SK-N-SH (cell line): ENCODE results near the gene CSRNP2. TPM values are rescaled to one million over a fixed set of nuclear protein-coding genes. Genes with fewer than 3 reads are reported as not detected.

Experiments used
- CTCF ChIA-PET: fragments of 300-600, 350-600 bp; formaldehyde crosslinking; extraction: SDS; loops from one replicate; lab custom pipeline; 2021; lab: Yijun Ruan, JAX
- POLR2A ChIA-PET: fragments of 350-600 bp; sonication (Branson Sonifier 250); formaldehyde crosslinking; extraction: SDS; loops from one replicate; lab custom pipeline; 2020; ENCODE audit warnings: antibody characterized with exemption, inconsistent platforms; lab: Yijun Ruan, JAX
- DNase-seq: peaks from one replicate; pipeline ENCODE4 v3.0.0; 2012
- H2AFZ ChIP-seq: fragments of 200-600 bp; sonication (generic); 2 replicates; pipeline ENCODE4 v1.8.1; 2016; ENCODE audit warnings: antibody characterized with exemption, mild to moderate bottlenecking, low read depth
- H3F3A ChIP-seq: fragments of 200-600 bp; sonication (generic); replicated peaks from 2 replicates; pipeline ENCODE3; 2016; ENCODE audit warnings: antibody characterized with exemption, mild to moderate bottlenecking; ENCODE audit not compliant: insufficient read depth
- H3K27ac ChIP-seq, 2 experiments: fragments of 200-500 bp in 1 of 2; fragments of 200-600 bp in 1 of 2; sonication (Bioruptor generic) in 1 of 2; sonication (generic), shearing (Covaris generic) in 1 of 2; 2 replicates each; pipeline versions ENCODE4 v1.5.1 to v1.6.1; 2014 to 2016; ENCODE audit warnings: low read depth in 2 of 2, inconsistent platforms in 1 of 2, low read length in 1 of 2, mild to moderate bottlenecking in 1 of 2, mixed read lengths in 1 of 2
- H3K27me3 ChIP-seq: fragments of 200-600 bp; sonication (generic), shearing (Covaris generic); 2 replicates; pipeline ENCODE4 v1.6.1; 2016; ENCODE audit warnings: mixed run types; ENCODE audit not compliant: insufficient read depth
- H3K36me3 ChIP-seq, 2 experiments: fragments of 200-500 bp in 1 of 2; fragments of 200-600 bp in 1 of 2; sonication (Bioruptor generic) in 1 of 2; sonication (generic) in 1 of 2; replicated peaks in 1 of 2; 2 replicates each; pipeline versions ENCODE3 to v1.5.1; 2014 to 2016; ENCODE audit warnings: low read length in 1 of 2, mild to moderate bottlenecking in 1 of 2; ENCODE audit not compliant: insufficient read depth in 2 of 2, control insufficient read depth in 1 of 2
- H3K4me1 ChIP-seq, 2 experiments: fragments of 200-500 bp in 1 of 2; fragments of 200-600 bp in 1 of 2; sonication (Bioruptor generic) in 1 of 2; sonication (generic), shearing (Covaris generic) in 1 of 2; 2 replicates each; pipeline versions ENCODE4 v1.5.1 to v1.6.1; 2014 to 2016; ENCODE audit warnings: low read depth in 1 of 2, low read length in 1 of 2, mixed run types in 1 of 2; ENCODE audit not compliant: insufficient read depth in 2 of 2, control insufficient read depth in 1 of 2
- H3K4me2 ChIP-seq: fragments of 200-600 bp; sonication (generic), shearing (Covaris generic); 2 replicates; pipeline ENCODE4 v1.6.1; 2017; ENCODE audit warnings: mixed run types
- H3K4me3 ChIP-seq, 2 experiments: fragments of 200-500 bp in 1 of 2; fragments of 200-600 bp in 1 of 2; sonication (Bioruptor generic) in 1 of 2; sonication (generic), shearing (Covaris generic) in 1 of 2; 2 replicates each; pipeline versions ENCODE4 v1.5.1 to v1.8.1; 2014 to 2016; ENCODE audit warnings: low read depth in 2 of 2, inconsistent platforms in 1 of 2, low read length in 1 of 2, mild to moderate bottlenecking in 1 of 2, mixed read lengths in 1 of 2, moderate library complexity in 1 of 2
- H3K79me2 ChIP-seq: fragments of 200-600 bp; sonication (generic); 2 replicates; pipeline ENCODE4 v1.8.1; 2017; ENCODE audit warnings: mild to moderate bottlenecking; ENCODE audit not compliant: insufficient read depth
- H3K9ac ChIP-seq: fragments of 200-600 bp; sonication (generic); 2 replicates; pipeline ENCODE4 v1.6.1; 2017; ENCODE audit warnings: mixed run types
- H3K9me2 ChIP-seq: fragments of 200-600 bp; sonication (generic); 2 replicates; pipeline ENCODE4 v1.6.1; 2017; ENCODE audit warnings: mixed run types
- H3K9me3 ChIP-seq: fragments of 200-600 bp; sonication (generic); 2 replicates; pipeline ENCODE4 v1.6.1; 2017; ENCODE audit warnings: mixed run types, mild to moderate bottlenecking, moderate library complexity
- H4K20me1 ChIP-seq: fragments of 200-600 bp; sonication (generic); 2 replicates; pipeline ENCODE4 v1.6.1; 2017; ENCODE audit warnings: mild to moderate bottlenecking, mixed run types; ENCODE audit not compliant: insufficient read depth
- EP300 ChIP-seq, 2 experiments: IDR thresholded peaks; 2 replicates each; pipeline versions ENCODE4 v1.4.0 to v1.6.1; 2012; ENCODE audit warnings: borderline replicate concordance in 1 of 2, low read depth in 1 of 2, low read length in 1 of 2
- EZH2phosphoT487 ChIP-seq: fragments of 200-600 bp; sonication (generic); IDR thresholded peaks from 2 replicates; pipeline ENCODE4 v1.6.1; 2017; ENCODE audit warnings: low read depth, mixed run types, mild to moderate bottlenecking, antibody characterized with exemption, moderate library complexity, borderline replicate concordance
- FOSL2 ChIP-seq: IDR thresholded peaks from 2 replicates; pipeline ENCODE4 v1.4.0; 2012; ENCODE audit warnings: low read depth, mild to moderate bottlenecking, moderate library complexity, borderline replicate concordance
- FOXJ3 ChIP-seq: sonication (generic); formaldehyde crosslinking; IDR thresholded peaks from 2 replicates; pipeline ENCODE4 v1.5.1; 2020; ENCODE audit warnings: mild to moderate bottlenecking, missing genetic modification reagents
- FOXM1 ChIP-seq: IDR thresholded peaks from 2 replicates; pipeline ENCODE4 v1.4.0; 2012; ENCODE audit warnings: low read depth, mild to moderate bottlenecking
- GATA2 ChIP-seq: sonication (generic); formaldehyde crosslinking; IDR thresholded peaks from 2 replicates; pipeline ENCODE4 v1.5.0; 2020; ENCODE audit warnings: mild to moderate bottlenecking, missing genetic modification reagents
- MXI1 ChIP-seq: IDR thresholded peaks from 2 replicates; pipeline ENCODE4 v1.6.1; 2012; ENCODE audit warnings: mild to moderate bottlenecking, low read depth, low read length, improper control_type of control experiment
- NFIC ChIP-seq: IDR thresholded peaks from 2 replicates; pipeline ENCODE4 v1.4.0; 2012; ENCODE audit warnings: borderline replicate concordance
- POLR2AphosphoS5 ChIP-seq: IDR thresholded peaks from 2 replicates; pipeline ENCODE4 v1.6.1; 2012; ENCODE audit warnings: low read depth, low read length
- RAD21 ChIP-seq: IDR thresholded peaks from 2 replicates; pipeline ENCODE4 v1.6.1; 2012; ENCODE audit warnings: mild to moderate bottlenecking, low read length
- RFX5 ChIP-seq: IDR thresholded peaks from 2 replicates; pipeline ENCODE4 v1.6.1; 2012; ENCODE audit warnings: mild to moderate bottlenecking, improper control_type of control experiment, low read length
- TAF1 ChIP-seq: IDR thresholded peaks from 2 replicates; pipeline ENCODE4 v1.6.1; 2012; ENCODE audit warnings: low read depth, mild to moderate bottlenecking, low read length, moderate library complexity, borderline replicate concordance
- TCF12 ChIP-seq: IDR thresholded peaks from 2 replicates; pipeline ENCODE4 v1.4.0; 2012
- YY1 ChIP-seq: IDR thresholded peaks from 2 replicates; pipeline ENCODE4 v1.4.0; 2012; ENCODE audit warnings: low read depth, mild to moderate bottlenecking
- WGBS: methylation state at CpG from one replicate; pipeline ENCODE4 v1.1.6; 2017; ENCODE audit warnings: low lambda C conversion rate; 5-methylcytosine and 5-hydroxymethylcytosine counted together
- polyA plus RNA-seq, 3 experiments: library from polyadenylated mRNA; depleted of rRNA; stranded (reverse); fragments of >200 nt; gene quantifications; 2 replicates each; pipeline ENCODE4 v1.2.3, GENCODE V29; 2012
- TF ChIP-seq, protein P1 (sequence below): IDR thresholded peaks from 2 replicates; pipeline ENCODE4 v1.4.0; 2012; ENCODE audit warnings: low read depth
- TF ChIP-seq, protein P2 (sequence below): fragments of 150-350 bp; IDR thresholded peaks from 2 replicates; pipeline ENCODE4 v1.6.1; 2016; ENCODE audit warnings: mild to moderate bottlenecking, low read depth, low read length
- TF ChIP-seq, protein P3 (sequence below): IDR thresholded peaks from 2 replicates; pipeline ENCODE4; 2012
- TF ChIP-seq, protein P4 (sequence below): IDR thresholded peaks from 2 replicates; pipeline ENCODE4 v1.6.1; 2012; ENCODE audit warnings: mild to moderate bottlenecking, low read depth, low read length, moderate library complexity
- TF ChIP-seq, protein P5 (sequence below): fragments of 200-600 bp; sonication (generic); IDR thresholded peaks from 2 replicates; pipeline ENCODE4 v1.6.1; 2017; ENCODE audit warnings: antibody characterized with exemption, mild to moderate bottlenecking, moderate library complexity

CSRNP2 gene
- polyA plus RNA-seq, 1 of the 3 experiments (the other 2 are of a cell fraction), result 18.7 TPM

DNA sequence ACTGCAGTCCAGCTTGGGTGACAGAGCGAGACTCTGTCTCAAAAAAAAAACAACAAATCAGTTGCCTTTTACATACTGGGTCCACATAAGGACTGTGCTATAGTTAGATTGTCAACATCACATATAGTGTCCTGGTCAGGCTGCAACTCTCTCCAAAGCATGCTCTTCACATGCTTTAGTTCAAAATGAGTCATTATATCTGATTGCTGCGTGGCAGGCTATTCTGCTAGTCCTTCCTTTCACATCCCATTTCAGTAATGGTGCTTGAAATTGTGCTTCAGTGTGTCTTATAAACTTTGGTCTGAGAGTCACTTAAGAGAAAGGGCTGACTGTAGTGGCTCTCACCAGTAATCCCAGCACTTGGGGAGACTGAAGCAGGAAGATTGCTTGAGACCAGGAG, 28.3 kb downstream of the CSRNP2 start:
- no peak overlapping the region for H3K4me2 ChIP-seq
- no peak overlapping the region for H2AFZ ChIP-seq
- peaks cover 30% of the 10 kb centered on the region for H3K79me2 ChIP-seq
- H3K9me3 ChIP-seq, result no peaks in the 10 kb centered on the region
- 91% methylated on average over 2 of the region's 2 CpGs for WGBS
- H4K20me1 ChIP-seq, result no peaks in the 10 kb centered on the region
- ChIA-PET CTCF (no interaction called here), POLR2A (no interaction called here)
- H3K36me3 ChIP-seq, result peaks cover 50 to 58% of the 10 kb centered on the region in 2 experiments
- H3K27me3 ChIP-seq, result no peaks in the 10 kb centered on the region
- no peaks in the 10 kb centered on the region for H3F3A ChIP-seq
- H3K9me2 ChIP-seq, result no peaks in the 10 kb centered on the region
- H3K4me1 ChIP-seq, result no peaks in the 10 kb centered on the region
- TF ChIP-seq MXI1 (no peak), FOSL2 (no peak), TCF12 (no peak), EZH2phosphoT487 (no peak), EP300 (IDR thresholded peaks at IDR 0.05; ENCODE audit: borderline replicate concordance in 1 of 2, low read depth in 1 of 2, low read length in 1 of 2) (no peak), FOXM1 (no peak), FOXJ3 (CRISPR knock-in tag) (no peak), GATA2 (no peak), POLR2AphosphoS5 (no peak), RFX5 (no peak), NFIC (no peak), YY1 (no peak), TAF1 (no peak), RAD21 (no peak)
- TF ChIP-seq, protein P1, sequence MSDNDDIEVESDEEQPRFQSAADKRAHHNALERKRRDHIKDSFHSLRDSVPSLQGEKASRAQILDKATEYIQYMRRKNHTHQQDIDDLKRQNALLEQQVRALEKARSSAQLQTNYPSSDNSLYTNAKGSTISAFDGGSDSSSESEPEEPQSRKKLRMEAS, result no peak
- TF ChIP-seq, protein P2, sequence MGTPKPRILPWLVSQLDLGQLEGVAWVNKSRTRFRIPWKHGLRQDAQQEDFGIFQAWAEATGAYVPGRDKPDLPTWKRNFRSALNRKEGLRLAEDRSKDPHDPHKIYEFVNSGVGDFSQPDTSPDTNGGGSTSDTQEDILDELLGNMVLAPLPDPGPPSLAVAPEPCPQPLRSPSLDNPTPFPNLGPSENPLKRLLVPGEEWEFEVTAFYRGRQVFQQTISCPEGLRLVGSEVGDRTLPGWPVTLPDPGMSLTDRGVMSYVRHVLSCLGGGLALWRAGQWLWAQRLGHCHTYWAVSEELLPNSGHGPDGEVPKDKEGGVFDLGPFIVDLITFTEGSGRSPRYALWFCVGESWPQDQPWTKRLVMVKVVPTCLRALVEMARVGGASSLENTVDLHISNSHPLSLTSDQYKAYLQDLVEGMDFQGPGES, result no peak
- TF ChIP-seq, protein P3, sequence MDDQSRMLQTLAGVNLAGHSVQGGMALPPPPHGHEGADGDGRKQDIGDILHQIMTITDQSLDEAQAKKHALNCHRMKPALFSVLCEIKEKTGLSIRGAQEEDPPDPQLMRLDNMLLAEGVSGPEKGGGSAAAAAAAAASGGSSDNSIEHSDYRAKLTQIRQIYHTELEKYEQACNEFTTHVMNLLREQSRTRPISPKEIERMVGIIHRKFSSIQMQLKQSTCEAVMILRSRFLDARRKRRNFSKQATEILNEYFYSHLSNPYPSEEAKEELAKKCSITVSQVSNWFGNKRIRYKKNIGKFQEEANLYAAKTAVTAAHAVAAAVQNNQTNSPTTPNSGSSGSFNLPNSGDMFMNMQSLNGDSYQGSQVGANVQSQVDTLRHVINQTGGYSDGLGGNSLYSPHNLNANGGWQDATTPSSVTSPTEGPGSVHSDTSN, result no peak
- TF ChIP-seq, protein P4, sequence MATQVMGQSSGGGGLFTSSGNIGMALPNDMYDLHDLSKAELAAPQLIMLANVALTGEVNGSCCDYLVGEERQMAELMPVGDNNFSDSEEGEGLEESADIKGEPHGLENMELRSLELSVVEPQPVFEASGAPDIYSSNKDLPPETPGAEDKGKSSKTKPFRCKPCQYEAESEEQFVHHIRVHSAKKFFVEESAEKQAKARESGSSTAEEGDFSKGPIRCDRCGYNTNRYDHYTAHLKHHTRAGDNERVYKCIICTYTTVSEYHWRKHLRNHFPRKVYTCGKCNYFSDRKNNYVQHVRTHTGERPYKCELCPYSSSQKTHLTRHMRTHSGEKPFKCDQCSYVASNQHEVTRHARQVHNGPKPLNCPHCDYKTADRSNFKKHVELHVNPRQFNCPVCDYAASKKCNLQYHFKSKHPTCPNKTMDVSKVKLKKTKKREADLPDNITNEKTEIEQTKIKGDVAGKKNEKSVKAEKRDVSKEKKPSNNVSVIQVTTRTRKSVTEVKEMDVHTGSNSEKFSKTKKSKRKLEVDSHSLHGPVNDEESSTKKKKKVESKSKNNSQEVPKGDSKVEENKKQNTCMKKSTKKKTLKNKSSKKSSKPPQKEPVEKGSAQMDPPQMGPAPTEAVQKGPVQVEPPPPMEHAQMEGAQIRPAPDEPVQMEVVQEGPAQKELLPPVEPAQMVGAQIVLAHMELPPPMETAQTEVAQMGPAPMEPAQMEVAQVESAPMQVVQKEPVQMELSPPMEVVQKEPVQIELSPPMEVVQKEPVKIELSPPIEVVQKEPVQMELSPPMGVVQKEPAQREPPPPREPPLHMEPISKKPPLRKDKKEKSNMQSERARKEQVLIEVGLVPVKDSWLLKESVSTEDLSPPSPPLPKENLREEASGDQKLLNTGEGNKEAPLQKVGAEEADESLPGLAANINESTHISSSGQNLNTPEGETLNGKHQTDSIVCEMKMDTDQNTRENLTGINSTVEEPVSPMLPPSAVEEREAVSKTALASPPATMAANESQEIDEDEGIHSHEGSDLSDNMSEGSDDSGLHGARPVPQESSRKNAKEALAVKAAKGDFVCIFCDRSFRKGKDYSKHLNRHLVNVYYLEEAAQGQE, result no peak
- TF ChIP-seq, protein P5, sequence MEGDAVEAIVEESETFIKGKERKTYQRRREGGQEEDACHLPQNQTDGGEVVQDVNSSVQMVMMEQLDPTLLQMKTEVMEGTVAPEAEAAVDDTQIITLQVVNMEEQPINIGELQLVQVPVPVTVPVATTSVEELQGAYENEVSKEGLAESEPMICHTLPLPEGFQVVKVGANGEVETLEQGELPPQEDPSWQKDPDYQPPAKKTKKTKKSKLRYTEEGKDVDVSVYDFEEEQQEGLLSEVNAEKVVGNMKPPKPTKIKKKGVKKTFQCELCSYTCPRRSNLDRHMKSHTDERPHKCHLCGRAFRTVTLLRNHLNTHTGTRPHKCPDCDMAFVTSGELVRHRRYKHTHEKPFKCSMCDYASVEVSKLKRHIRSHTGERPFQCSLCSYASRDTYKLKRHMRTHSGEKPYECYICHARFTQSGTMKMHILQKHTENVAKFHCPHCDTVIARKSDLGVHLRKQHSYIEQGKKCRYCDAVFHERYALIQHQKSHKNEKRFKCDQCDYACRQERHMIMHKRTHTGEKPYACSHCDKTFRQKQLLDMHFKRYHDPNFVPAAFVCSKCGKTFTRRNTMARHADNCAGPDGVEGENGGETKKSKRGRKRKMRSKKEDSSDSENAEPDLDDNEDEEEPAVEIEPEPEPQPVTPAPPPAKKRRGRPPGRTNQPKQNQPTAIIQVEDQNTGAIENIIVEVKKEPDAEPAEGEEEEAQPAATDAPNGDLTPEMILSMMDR, result no peak
- no peak overlapping the region for H3K4me3 ChIP-seq
- no peak for DNase-seq
- H3K9ac ChIP-seq, result no peak overlapping the region
- H3K27ac ChIP-seq, result no peak overlapping the region
